Activated T-helper 2 cell treated with anti-CD3 and anti-CD28 coated beads, Interferon-gamma antibody, Interleukin-2, Interleukin-4, amounts not matched to agents 10 μg/mL and 5 μg/mL and 100 μg/mL, durations not matched to agents 14 hours and 24 hours and 36 hours (primary cell): Measurements from ENCODE around the gene MAN2B2. TPM values are rescaled to one million over a fixed set of nuclear protein-coding genes. Genes with fewer than 3 reads are reported as not detected.

Experiments
- DNase-seq: peaks from one replicate; pipeline ENCODE4 v3.0.0; 2021; ENCODE audit warnings: low spot score
- H3K27ac Mint-ChIP-seq: one replicate; pipeline ENCODE4 v1.8.0; 2021; ENCODE audit warnings: mixed read lengths
- H3K27me3 Mint-ChIP-seq: one replicate; pipeline ENCODE4 v1.8.0; 2021; ENCODE audit warnings: low read depth, mixed read lengths
- H3K36me3 Mint-ChIP-seq: one replicate; pipeline ENCODE4 v1.8.0; 2021; ENCODE audit warnings: low read depth, mixed read lengths
- H3K4me1 Mint-ChIP-seq: one replicate; pipeline ENCODE4 v1.8.0; 2021; ENCODE audit warnings: low read depth, mixed read lengths
- H3K4me3 Mint-ChIP-seq: one replicate; pipeline ENCODE4 v1.8.0; 2021; ENCODE audit warnings: low read depth, mild to moderate bottlenecking, moderate library complexity, mixed read lengths
- H3K9me3 Mint-ChIP-seq: one replicate; pipeline ENCODE4 v1.8.0; 2021; ENCODE audit warnings: mixed read lengths
- intact Hi-C: fragments of 100-400 bp; cut with micrococcal nuclease; formaldehyde crosslinking; loops from one replicate; pipeline ENCODE4 v1.15.1; 2023
- total RNA-seq: library from RNA; stranded (reverse); gene quantifications from 2 replicates; pipeline ENCODE4 v1.2.3, GENCODE V29; 2022

MAN2B2 gene
- total RNA-seq, 1 donor from 2014 or later: 14.9 TPM

GRCh38 chr4:6576932-6577331 lies 1.9 kb downstream of the MAN2B2 start:
- peak overlapping the region; percentile 31 for H3K4me3 Mint-ChIP-seq
- H3K27me3 Mint-ChIP-seq: peaks cover 2% of the 10 kb centered on the region
- intact Hi-C loops: loop anchor here (10.0 kb wide), 2 partner anchors 98 to 128 kb away; partner anchors contain the start of gene MRFAP1L1
- no peak overlapping the region for H3K27ac Mint-ChIP-seq
- DNase-seq: no peak
- peaks cover 36% of the 10 kb centered on the region for H3K36me3 Mint-ChIP-seq
- H3K4me1 Mint-ChIP-seq: peaks cover 6% of the 10 kb centered on the region
- H3K9me3 Mint-ChIP-seq: peaks cover 5% of the 10 kb centered on the region

- intact Hi-C loops: loop anchor here (10.0 kb wide), 2 partner anchors 97 to 127 kb away; partner anchors contain the start of gene MRFAP1L1
- H3K4me3 Mint-ChIP-seq: no peak overlapping the region
- peaks cover 41% of the 10 kb centered on the region for H3K36me3 Mint-ChIP-seq
Observed at GRCh38 chr4:6577409-6577808, 2.4 kb downstream of the MAN2B2 start.

GRCh38 chr4:6578221-6578620 lies 3.2 kb downstream of the MAN2B2 start:
- no peak overlapping the region for H3K4me3 Mint-ChIP-seq
- no peak for DNase-seq
- peaks cover 5% of the 10 kb centered on the region for H3K9me3 Mint-ChIP-seq
- H3K27me3 Mint-ChIP-seq: no peaks in the 10 kb centered on the region
- no peak overlapping the region for H3K27ac Mint-ChIP-seq
- peaks cover 49% of the 10 kb centered on the region for H3K36me3 Mint-ChIP-seq
- H3K4me1 Mint-ChIP-seq: peaks cover 6% of the 10 kb centered on the region
- intact Hi-C loops: loop anchor here (10.0 kb wide), 2 partner anchors 97 to 127 kb away; partner anchors contain the start of gene MRFAP1L1

More at GRCh38 chr4:6577409-6577808, 2.4 kb downstream of the MAN2B2 start:
- Mint-ChIP-seq H3K4me1 (peaks cover 6% of the 10 kb centered on the region), H3K27me3 (peaks cover 2% of the 10 kb centered on the region), H3K9me3 (peaks cover 5% of the 10 kb centered on the region), H3K27ac (no peak overlapping the region)
- no peak for DNase-seq

- H3K4me1 Mint-ChIP-seq: peaks cover 3% of the 10 kb centered on the region
- H3K9me3 Mint-ChIP-seq: peaks cover 5% of the 10 kb centered on the region
- H3K4me3 Mint-ChIP-seq: no peak overlapping the region
Observed at GRCh38 chr4:6580353-6580752, 5.4 kb downstream of the MAN2B2 start.

GRCh38 chr4:6581566-6582121 lies 6.7 kb downstream of the MAN2B2 start:
- Mint-ChIP-seq H3K27ac (no peak overlapping the region), H3K27me3 (no peaks in the 10 kb centered on the region), H3K4me1 (no peaks in the 10 kb centered on the region), H3K4me3 (no peak overlapping the region), H3K9me3 (peaks cover 5% of the 10 kb centered on the region), H3K36me3 (peaks cover 76% of the 10 kb centered on the region)
- intact Hi-C loops: no loop called here
- DNase-seq: no peak

More at GRCh38 chr4:6580353-6580752, 5.4 kb downstream of the MAN2B2 start:
- Mint-ChIP-seq H3K27me3 (no peaks in the 10 kb centered on the region), H3K27ac (no peak overlapping the region), H3K36me3 (peaks cover 71% of the 10 kb centered on the region)
- intact Hi-C loops: no loop called here
- no peak for DNase-seq

- Mint-ChIP-seq H3K4me3 (no peak overlapping the region), H3K9me3 (peaks cover 5% of the 10 kb centered on the region), H3K4me1 (no peaks in the 10 kb centered on the region), H3K27me3 (no peaks in the 10 kb centered on the region), H3K36me3 (peaks cover 78% of the 10 kb centered on the region), H3K27ac (no peak overlapping the region)
- intact Hi-C loops: no loop called here
- DNase-seq: no peak
Observed at GRCh38 chr4:6582889-6583490, 8.0 kb downstream of the MAN2B2 start.

GRCh38 chr4:6584865-6585264 lies 9.9 kb downstream of the MAN2B2 start:
- H3K9me3 Mint-ChIP-seq: no peaks in the 10 kb centered on the region
- H3K27ac Mint-ChIP-seq: no peak overlapping the region
- no peak for DNase-seq
- H3K27me3 Mint-ChIP-seq: no peaks in the 10 kb centered on the region
- H3K36me3 Mint-ChIP-seq: peaks cover 64% of the 10 kb centered on the region
- intact Hi-C loops: no loop called here
- no peaks in the 10 kb centered on the region for H3K4me1 Mint-ChIP-seq
- no peak overlapping the region for H3K4me3 Mint-ChIP-seq

GRCh38 chr4:6586715-6587325 lies 11.8 kb downstream of the MAN2B2 start:
- no peaks in the 10 kb centered on the region for H3K27me3 Mint-ChIP-seq
- H3K27ac Mint-ChIP-seq: no peak overlapping the region
- intact Hi-C loops: no loop called here
- H3K4me3 Mint-ChIP-seq: no peak overlapping the region
- no peak for DNase-seq
- H3K36me3 Mint-ChIP-seq: peaks cover 51% of the 10 kb centered on the region
- no peaks in the 10 kb centered on the region for H3K4me1 Mint-ChIP-seq
- H3K9me3 Mint-ChIP-seq: no peaks in the 10 kb centered on the region

- H3K27me3 Mint-ChIP-seq: no peaks in the 10 kb centered on the region
Observed at GRCh38 chr4:6589444-6589843, 14.5 kb downstream of the MAN2B2 start.

GRCh38 chr4:6591313-6591712 lies 16.3 kb downstream of the MAN2B2 start:
- Mint-ChIP-seq H3K4me3 (no peak overlapping the region), H3K27ac (no peak overlapping the region), H3K9me3 (no peaks in the 10 kb centered on the region), H3K27me3 (no peaks in the 10 kb centered on the region), H3K36me3 (peaks cover 15% of the 10 kb centered on the region), H3K4me1 (no peaks in the 10 kb centered on the region)
- intact Hi-C loops: no loop called here
- DNase-seq: no peak

More at GRCh38 chr4:6589444-6589843, 14.5 kb downstream of the MAN2B2 start:
- Mint-ChIP-seq H3K4me1 (no peaks in the 10 kb centered on the region), H3K9me3 (no peaks in the 10 kb centered on the region), H3K36me3 (peaks cover 31% of the 10 kb centered on the region), H3K27ac (no peak overlapping the region), H3K4me3 (no peak overlapping the region)
- DNase-seq: no peak
- intact Hi-C loops: no loop called here

- H3K36me3 Mint-ChIP-seq: peaks cover 15% of the 10 kb centered on the region
- DNase-seq: no peak
- no peak overlapping the region for H3K27ac Mint-ChIP-seq
- no peaks in the 10 kb centered on the region for H3K27me3 Mint-ChIP-seq
- intact Hi-C loops: no loop called here
- no peaks in the 10 kb centered on the region for H3K4me1 Mint-ChIP-seq
- H3K4me3 Mint-ChIP-seq: no peak overlapping the region
- H3K9me3 Mint-ChIP-seq: no peaks in the 10 kb centered on the region
Observed at GRCh38 chr4:6591781-6592180, 16.8 kb downstream of the MAN2B2 start.

- intact Hi-C loops: no loop called here
Observed at GRCh38 chr4:6592804-6593563, 18.0 kb downstream of the MAN2B2 start.

More at GRCh38 chr4:6592804-6593563, 18.0 kb downstream of the MAN2B2 start:
- H3K27me3 Mint-ChIP-seq: no peaks in the 10 kb centered on the region
- DNase-seq: no peak
- H3K4me3 Mint-ChIP-seq: no peak overlapping the region
- H3K27ac Mint-ChIP-seq: no peak overlapping the region
- no peaks in the 10 kb centered on the region for H3K4me1 Mint-ChIP-seq
- H3K36me3 Mint-ChIP-seq: peaks cover 9% of the 10 kb centered on the region
- no peaks in the 10 kb centered on the region for H3K9me3 Mint-ChIP-seq
